KOPT-K1 (cell line): ENCODE data around the gene ZNF335.

Experiments
- H3K27ac ChIP-seq: fragments of 200-600 bp; sonication (generic); 2 replicates; pipeline ENCODE4 v1.5.1; 2016; ENCODE audit warnings: antibody characterized with exemption, mild to moderate bottlenecking, low read depth, low read length; ENCODE audit not compliant: poor library complexity, severe bottlenecking
- H3K36me3 ChIP-seq: fragments of 200-600 bp; sonication (generic); 2 replicates; pipeline ENCODE4 v1.5.1; 2017; ENCODE audit warnings: antibody characterized with exemption, mild to moderate bottlenecking, low read length, moderate library complexity; ENCODE audit not compliant: insufficient read depth
- H3K9me3 ChIP-seq: fragments of 200-600 bp; sonication (generic); 2 replicates; pipeline ENCODE4 v1.5.1; 2017; ENCODE audit warnings: antibody characterized with exemption, low read length, mild to moderate bottlenecking; ENCODE audit not compliant: insufficient read depth, poor library complexity, severe bottlenecking

Gene ZNF335

DNA sequence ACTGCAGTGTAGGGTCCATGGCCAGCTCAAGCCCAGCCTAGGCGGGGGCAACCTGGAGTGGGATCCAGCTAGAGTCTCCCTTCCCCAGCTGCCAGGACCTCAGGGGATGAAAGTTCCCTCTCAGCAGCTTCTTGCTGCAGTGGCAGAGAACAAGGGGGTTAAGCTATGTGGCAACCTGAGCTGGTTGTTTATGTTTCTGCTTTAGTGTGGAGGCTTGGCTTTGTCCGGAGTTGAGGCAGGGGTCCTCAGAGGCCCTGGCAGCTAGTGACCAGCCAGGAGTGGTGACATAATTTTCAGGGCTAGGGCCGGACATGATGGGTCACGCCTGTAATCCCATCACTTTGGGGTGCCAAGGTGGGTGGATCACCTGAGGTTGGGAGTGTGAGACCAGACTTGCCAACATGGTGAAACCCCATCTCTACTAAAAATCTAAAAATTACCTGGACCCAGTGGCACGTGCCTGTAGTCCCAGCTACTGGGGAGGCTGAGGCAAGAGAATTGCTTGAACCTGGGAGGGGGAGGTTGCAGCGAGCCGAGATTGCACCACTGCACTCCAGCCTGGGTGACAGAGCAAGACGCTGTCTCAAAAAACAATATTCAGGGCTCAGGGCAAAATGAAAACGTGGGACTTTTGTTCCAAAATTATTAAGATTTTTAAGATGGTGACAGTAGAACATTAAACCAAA is 46.0 kb downstream of the ZNF335 start:
- Histone ChIP-seq H3K27ac (no peak overlapping the region), H3K36me3 (no peaks in the 10 kb centered on the region), H3K9me3 (no peaks in the 10 kb centered on the region)

DNA sequence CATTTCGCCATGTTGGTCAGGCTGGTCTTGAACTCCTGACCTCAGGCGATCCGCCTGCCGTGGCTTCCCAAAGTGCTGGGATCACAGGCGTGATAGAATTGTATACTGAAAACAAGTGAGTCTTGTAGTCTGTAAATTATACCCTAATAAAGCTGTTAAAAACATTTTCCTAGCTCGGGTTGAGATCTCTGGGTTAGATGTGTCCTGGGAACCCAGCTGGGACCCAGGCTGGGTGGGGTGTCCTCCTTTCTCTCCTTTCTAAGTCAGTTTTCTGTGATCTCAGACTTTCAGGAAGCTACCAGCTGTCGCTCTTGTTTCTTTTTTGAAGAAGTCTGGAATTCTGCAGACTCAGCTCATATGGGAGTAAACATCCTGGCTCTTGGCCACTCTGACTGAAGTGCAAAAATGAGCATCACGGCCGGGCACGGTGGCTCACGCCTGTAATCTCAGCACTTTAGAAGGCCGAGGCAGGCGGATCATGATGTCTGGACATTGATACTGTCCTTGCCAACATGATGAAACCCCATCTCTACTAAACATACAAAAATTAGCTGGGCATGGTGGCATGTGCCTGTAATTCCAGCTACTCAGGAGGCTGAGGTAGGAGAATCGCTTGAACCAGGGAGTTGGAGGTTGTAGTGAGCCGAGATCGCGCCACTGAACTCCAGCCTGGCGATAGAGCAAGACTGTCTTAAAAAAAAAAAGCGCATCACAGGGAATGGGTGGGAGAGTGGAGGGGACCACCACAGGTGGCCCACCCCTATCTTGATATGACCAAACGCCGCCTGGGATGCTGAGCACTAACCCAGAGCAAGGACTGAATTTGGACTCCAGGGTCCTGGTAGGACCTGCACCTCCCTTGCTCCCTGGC is 47.4 kb downstream of the ZNF335 start:
- Histone ChIP-seq H3K9me3 (no peaks in the 10 kb centered on the region), H3K27ac (no peak overlapping the region), H3K36me3 (no peaks in the 10 kb centered on the region)

DNA sequence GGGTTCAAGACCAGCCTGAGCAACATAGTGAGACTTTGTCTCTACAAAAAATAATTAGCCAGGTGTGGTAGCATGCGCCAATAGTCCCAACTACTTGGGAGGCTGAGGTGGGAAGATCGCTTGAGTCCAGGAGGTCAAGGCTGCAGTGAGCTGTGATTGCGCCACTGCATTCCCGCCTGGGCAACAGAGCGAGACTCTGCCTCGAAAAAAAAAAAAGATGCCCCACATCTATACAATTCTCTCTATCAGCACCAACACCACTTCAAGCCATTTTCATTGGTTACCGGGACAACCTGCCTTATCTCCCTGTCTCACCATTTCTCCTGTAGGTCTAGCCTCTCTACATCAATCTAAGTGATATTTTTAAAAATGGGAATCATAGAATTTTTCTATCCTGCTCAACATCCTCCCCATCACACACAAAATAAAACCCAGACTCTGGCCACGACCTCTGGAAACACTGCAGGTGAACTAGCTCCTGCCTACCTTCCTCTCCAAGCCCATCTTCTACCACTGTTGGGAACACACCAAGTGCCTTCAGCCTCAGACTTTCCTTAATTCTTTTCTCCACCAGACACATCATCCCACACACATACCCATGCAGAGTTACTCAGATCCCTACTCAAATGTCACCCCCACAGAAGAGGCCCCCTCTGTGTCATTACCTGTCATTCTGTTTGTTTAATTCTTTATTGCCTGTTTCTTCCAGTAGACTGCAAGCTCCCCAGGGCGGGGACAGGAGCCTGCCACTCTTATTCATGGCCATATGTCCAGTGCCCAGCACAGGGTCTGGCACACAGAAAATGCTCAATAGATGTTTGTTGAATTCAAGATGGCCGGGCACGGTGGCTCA is 50.4 kb downstream of the ZNF335 start:
- Histone ChIP-seq H3K27ac (no peak overlapping the region), H3K36me3 (no peaks in the 10 kb centered on the region), H3K9me3 (no peaks in the 10 kb centered on the region)

DNA sequence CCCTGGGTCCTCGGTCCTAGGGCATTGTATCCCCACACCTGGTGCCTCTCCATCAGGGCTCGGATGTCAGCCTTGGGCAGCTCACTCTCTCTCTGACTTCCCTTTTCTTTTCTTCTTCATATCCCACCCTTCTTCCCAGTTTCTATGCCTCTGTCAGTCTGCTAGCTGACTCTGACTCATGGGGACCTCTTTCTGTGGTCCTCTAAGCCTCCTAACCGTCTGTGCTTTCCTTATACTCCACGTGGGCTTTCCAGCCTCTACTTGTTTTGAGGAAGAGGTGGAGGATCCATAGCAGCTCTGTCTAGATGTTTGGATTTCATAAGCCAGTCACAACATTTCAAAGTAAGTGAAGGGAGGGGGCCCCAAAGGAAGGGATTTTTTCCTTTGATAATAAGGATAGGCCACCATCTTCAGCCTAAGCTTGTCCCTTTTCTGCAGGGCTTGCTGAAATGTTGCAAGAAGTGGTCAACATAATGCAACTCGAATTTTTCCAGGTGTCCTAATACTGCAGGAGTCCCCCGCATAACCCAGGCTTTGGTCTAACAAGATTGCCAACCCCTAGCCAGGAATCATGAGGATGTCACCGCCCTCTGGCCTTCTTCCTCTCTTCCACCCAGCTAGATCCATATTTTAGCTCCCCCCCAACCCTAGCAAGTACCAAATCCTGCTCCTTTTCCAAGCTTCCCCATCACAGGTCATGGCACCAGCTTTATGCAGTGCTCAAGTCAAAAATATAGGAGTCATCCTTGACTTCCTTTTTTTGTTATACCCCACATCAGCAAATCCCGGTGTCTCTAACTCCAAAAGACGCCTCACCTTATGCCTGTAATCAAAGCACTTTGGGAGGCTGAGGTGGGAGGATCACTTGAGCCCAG is 51.3 kb downstream of the ZNF335 start:
- Histone ChIP-seq H3K9me3 (no peaks in the 10 kb centered on the region), H3K36me3 (no peaks in the 10 kb centered on the region), H3K27ac (no peak overlapping the region)

DNA sequence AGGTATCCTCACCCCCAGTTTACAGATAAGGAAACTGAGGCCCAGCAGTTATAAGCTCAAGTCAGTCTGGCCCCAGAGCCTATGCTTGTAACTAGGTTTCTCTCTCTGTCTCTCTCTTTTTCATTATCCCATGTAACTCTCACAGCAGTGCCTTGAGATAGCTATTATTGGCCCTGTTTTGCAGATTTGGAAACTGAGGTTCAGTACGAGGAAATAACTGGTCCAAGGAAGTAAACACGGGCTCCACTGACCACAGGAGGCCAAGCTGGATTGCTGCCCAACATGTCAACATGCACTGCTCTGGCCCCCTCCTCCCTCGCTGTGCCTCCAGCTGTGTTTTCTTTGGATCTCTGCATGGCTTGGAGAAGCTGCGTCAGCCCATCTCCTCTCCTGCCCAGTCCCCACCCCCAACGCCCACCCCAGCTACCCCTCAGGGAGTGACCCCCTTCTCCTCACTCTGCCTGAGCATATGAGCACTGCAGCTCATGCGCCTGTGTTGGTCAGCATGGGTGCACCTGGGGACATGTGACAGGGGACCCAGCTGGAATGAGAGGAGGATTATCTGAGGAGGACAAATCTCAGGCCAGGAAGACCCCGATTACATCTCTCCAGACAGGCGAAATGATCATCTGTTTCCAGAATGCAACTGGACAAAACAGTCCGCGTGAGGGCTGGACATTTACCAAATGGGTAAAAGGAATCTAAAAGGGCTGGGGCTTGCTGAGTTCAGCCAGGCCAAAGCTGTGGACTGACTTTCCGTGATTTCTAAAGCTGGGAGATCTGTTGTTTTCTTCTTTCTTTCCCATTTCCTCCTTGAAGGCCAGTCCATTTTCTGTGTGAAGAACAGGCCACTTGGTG is 52.2 kb downstream of the ZNF335 start:
- Histone ChIP-seq H3K9me3 (no peaks in the 10 kb centered on the region), H3K36me3 (no peaks in the 10 kb centered on the region), H3K27ac (no peak overlapping the region)

DNA sequence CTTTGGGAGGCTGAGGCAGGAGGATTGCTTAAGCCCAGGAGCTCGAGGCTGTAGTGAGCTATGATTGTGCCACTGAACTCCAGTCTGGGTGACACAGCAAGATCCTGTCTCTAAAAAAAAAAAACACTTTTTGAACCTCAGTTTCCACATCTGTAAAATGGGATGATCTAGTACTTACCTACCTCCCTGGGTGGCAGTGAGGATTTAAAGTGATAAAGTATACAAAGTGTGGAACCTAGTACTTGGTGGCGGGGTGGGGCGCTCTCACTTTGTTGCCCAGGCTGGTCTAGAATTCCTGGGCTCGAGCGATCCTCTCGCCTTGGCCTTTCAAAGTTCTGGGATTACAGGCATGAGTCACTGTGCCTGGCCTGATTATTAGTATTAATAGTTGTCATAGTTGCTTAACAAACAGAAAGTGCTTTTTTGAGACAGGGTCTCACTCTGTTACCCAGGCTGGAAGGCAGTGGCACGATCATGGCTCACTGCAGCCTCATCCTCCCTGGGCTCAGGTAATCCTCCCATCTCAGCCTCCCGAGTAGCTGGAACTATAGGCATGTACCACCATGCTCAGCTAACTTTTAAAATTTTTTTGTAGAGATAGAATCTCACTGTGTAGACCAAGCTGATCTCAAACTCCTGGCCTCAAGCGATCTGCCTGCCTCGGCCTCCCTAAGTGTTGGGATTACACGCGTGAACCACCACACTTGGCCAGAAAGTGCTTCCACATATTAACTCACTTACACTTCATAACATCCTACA is 53.0 kb downstream of the ZNF335 start:
- Histone ChIP-seq H3K36me3 (no peaks in the 10 kb centered on the region), H3K27ac (no peak overlapping the region), H3K9me3 (no peaks in the 10 kb centered on the region)

DNA sequence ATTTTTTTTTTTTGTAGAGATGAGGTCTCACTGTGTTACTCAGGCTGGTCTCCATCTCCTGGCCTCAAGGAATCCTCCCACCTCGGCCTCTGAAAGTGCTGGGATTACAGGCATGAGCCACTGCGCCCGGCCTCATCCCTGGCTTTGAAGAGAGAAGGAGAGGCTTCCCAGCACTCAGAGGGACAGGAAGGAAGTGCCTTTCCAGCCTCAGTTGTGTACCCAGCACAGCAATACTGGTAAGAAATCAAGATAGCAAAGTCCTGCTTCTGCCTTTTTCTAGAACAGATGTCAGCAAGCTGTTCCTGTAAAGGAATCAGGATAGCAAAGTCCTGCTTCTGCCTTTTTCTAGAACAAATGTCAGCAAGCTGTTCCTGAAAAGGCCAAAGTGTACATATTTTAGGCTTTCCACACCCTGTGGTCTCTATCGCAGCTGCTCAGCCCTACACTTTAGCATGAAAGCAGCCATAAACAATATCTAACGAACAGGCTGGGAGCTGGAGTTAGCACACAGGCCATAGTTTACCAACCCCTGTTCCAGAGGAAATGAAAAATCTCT is 53.7 kb downstream of the ZNF335 start:
- Histone ChIP-seq H3K36me3 (no peaks in the 10 kb centered on the region), H3K9me3 (no peaks in the 10 kb centered on the region), H3K27ac (no peak overlapping the region)

DNA sequence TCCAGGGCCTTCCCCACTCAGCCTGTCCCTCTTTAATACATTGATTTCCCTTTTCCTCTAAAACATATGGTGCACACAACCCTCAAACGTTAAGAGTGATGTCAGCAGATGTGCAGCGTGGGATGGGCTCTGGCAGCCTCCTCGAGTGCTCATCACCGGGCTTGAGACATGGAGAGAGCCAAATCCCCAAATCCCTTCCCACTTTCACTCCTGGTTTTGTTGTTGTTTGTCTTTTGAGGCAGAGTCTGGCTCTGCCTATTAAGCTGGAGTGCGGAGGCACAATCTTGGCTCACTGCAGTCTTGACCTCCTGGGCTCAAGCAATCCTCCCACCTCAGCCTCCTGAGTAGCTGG is 54.2 kb downstream of the ZNF335 start:
- no peaks in the 10 kb centered on the region for H3K9me3 ChIP-seq
- H3K36me3 ChIP-seq, result no peaks in the 10 kb centered on the region
- no peak overlapping the region for H3K27ac ChIP-seq

DNA sequence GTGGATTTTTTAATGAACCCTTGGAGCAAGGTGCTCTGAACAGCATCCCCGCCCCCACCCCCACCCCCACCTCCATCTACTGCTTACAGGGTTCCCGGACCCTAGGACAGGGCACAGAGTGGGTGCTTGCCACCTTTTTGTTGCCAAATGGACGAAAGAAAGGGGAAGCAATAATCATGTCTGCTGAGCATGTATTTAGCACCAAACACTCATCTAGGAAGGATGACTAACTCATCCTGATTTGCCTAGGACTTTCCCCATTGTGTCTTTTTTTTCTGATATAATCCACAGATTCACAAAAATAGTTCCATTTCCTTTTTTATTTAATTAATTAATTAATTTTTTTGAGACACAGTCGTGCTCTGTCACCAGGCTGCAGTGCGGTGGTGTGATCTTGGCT is 58.9 kb downstream of the ZNF335 start:
- no peaks in the 10 kb centered on the region for H3K9me3 ChIP-seq
- H3K36me3 ChIP-seq, result no peaks in the 10 kb centered on the region
- no peak overlapping the region for H3K27ac ChIP-seq

DNA sequence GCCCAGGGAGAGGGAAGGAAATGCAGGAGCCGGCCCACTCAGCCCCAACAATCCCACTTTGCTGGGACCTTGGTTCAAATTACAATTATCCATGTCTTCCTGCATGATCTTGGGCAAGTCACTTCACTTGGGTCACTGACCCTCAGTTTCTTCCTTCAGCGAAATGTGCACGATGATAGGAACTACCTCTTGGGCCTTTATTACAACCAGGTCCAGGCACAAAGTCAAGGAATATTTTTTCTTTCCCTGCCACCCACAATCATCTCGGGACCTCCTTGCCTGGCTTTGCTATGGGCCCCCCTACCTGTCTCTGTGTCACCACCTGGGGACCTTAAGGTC is 59.7 kb downstream of the ZNF335 start:
- Histone ChIP-seq H3K9me3 (no peaks in the 10 kb centered on the region), H3K36me3 (no peaks in the 10 kb centered on the region), H3K27ac (no peak overlapping the region)

DNA sequence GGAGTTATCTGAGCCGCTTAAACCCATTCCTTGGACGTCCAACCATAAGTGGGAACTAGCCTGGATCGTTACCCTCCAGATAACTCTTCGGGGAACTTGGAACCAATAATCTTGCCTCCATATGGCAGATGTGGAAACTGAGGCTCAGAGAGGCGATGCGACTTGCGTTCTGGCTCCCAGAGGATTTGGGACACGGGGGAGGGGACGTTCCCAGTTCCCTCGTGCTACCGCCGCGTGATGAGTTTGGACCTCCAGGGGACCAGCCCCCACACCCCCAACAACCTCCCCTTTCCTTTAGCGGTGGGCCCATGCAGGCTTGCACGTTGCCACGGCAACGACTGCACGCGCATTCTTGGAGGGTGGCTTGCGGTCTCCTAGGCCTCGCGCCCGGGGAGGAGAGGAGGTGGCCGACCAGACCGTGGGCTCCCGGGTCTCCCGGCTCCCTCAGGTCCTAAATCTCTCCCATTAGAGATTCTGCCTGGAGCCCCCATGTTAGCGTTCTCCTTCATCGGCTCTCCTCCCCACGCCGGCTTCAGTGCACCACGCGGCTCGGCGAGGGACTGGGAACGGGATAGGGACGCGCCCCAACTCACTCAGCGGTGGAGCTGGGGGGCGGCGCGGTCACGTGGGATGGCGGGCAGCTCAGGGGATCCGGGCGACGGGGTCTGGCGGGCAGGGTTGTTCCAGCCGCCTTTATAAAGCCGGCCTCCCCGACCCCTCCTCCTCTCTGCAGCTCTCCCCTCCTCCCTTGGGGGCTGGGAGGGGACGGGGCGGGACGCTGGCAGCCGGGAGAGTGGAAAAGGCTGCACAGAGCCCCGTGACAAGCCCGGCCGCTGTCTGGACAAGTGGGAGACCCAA is 60.3 kb downstream of the ZNF335 start, which contains the start of gene PLTP:
TSS of gene PLTP (minus strand) at position 670 of the 858 bp plus-strand sequence. CDS start 703 bp downstream, outside the sequence.
- no peak within 1 kb of the TSS for H3K27ac ChIP-seq
- no peaks in the 10 kb centered on the region for H3K9me3 ChIP-seq
- no peaks in the 10 kb centered on the region for H3K36me3 ChIP-seq

DNA sequence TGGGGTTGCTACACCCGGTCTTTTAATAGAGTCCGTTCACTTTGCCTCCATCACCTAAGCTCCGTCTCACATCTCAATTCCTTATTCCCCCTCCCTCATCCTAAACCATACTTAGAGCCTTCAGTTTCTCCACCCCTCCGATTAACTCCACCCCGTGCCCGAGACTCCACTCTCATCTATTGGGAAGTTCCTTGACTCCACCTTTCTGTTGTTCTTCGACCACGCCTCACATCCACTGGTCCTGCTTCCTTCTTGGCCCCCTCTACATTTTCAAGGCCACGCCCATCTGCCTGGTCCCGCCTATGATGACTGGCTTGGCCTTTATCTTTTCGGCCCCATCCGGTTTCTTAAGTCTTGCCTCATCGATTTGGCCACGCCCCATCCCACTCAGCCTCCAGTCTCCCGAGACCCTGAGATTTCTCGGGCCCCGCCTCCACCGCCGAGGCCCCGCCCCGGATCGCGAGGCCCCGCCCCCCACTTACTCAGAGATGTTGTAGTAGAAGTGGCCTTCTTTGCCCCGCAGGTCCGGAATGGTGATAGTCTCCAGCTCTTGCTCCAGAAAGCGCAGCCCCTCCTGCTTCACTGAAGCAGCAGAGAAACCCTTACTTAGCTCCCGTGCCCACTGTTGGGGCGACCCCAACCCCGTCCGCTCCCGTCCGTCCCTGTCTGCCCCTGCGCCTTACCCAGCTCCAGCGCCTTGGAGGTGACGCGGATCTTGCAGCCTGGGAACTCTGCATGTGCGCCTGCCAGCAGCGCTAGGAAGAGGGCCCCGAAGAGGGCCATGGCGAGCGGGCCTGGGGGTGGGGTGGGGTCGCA is 61.1 kb downstream of the ZNF335 start:
- Histone ChIP-seq H3K36me3 (no peaks in the 10 kb centered on the region), H3K27ac (no peak overlapping the region), H3K9me3 (no peaks in the 10 kb centered on the region)
